ENCODE results near the gene PLPPR3. TPM values are rescaled to one million over a fixed set of nuclear protein-coding genes. Genes with fewer than 3 reads are reported as not detected.

PLPPR3 gene
- total RNA-seq, 1 donor, result 0.36 TPM

- no peak for TF ChIP-seq CTCF (IDR thresholded peaks at IDR 0.05; ENCODE audit: extremely low read depth, low read depth, low read length)
- Histone ChIP-seq H3K27me3 (ENCODE audit: insufficient read depth, low read length) (no peaks in the 10 kb centered on the region), H3K9me3 (ENCODE audit: low read depth, low read length) (no peaks in the 10 kb centered on the region), H3K27ac (ENCODE audit: low read depth, low read length) (peak overlapping the region; percentile 75), H3K79me2 (ENCODE audit: insufficient read depth, low read length) (no peaks in the 10 kb centered on the region), H3K4me2 (ENCODE audit: insufficient read depth, low read length) (no peak overlapping the region), H3K4me3 (ENCODE audit: insufficient read depth, low read length) (no peak overlapping the region), H3K36me3 (ENCODE audit: insufficient read depth, low read length) (peaks cover 18% of the 10 kb centered on the region), H4K20me1 (ENCODE audit: insufficient read depth, low read length) (peaks cover 11% of the 10 kb centered on the region), H2AFZ (ENCODE audit: low read length) (no peak overlapping the region), H3K4me1 (ENCODE audit: insufficient read depth, low read length) (peaks cover 16% of the 10 kb centered on the region)
- no peak for DNase-seq (ENCODE audit: insufficient read length, low spot score, missing footprints)
Observed at GRCh38 chr19:868458-869244, 46.9 kb upstream of the PLPPR3 start.

- Histone ChIP-seq H3K79me2 (ENCODE audit: insufficient read depth, low read length) (no peaks in the 10 kb centered on the region), H3K27ac (ENCODE audit: low read depth, low read length) (no peak overlapping the region), H3K27me3 (ENCODE audit: insufficient read depth, low read length) (no peaks in the 10 kb centered on the region), H3K9me3 (ENCODE audit: low read depth, low read length) (no peaks in the 10 kb centered on the region), H3K4me1 (ENCODE audit: insufficient read depth, low read length) (peaks cover 16% of the 10 kb centered on the region), H2AFZ (ENCODE audit: low read length) (no peak overlapping the region), H3K36me3 (ENCODE audit: insufficient read depth, low read length) (peaks cover 18% of the 10 kb centered on the region), H4K20me1 (ENCODE audit: insufficient read depth, low read length) (peaks cover 11% of the 10 kb centered on the region), H3K4me3 (ENCODE audit: insufficient read depth, low read length) (no peak overlapping the region), H3K4me2 (ENCODE audit: insufficient read depth, low read length) (no peak overlapping the region)
- no peak for DNase-seq (ENCODE audit: insufficient read length, low spot score, missing footprints)
- TF ChIP-seq CTCF (IDR thresholded peaks at IDR 0.05; ENCODE audit: extremely low read depth, low read depth, low read length), result no peak
Observed at GRCh38 chr19:867855-868457, 46.2 kb upstream of the PLPPR3 start.

DNA sequence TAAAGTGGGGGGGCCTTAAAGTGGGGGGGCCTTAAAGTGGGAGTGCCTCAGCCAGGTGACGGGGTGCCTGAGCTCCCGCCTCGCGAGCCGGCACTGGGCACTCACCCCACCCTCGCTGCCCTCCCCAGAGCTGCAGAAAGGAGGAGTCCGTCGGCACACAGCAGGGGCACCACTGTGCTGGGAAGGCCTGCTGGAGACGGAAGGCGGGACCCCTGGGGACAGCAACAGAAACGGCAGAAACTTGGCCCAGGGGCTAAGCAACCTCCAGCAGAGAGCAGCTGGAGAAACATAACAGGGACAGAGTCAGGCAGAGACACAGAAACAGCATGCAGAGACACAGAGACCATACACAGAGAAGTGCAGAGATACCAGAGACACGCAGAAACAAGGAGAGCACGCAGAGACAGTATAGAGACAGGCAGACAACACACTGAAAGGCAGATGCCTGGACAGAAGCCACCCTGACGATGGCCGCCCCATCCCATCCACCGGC, 45.6 kb upstream of the PLPPR3 start:
- Histone ChIP-seq H3K27ac (ENCODE audit: low read depth, low read length) (no peak overlapping the region), H4K20me1 (ENCODE audit: insufficient read depth, low read length) (peaks cover 11% of the 10 kb centered on the region), H3K36me3 (ENCODE audit: insufficient read depth, low read length) (peaks cover 18% of the 10 kb centered on the region), H3K27me3 (ENCODE audit: insufficient read depth, low read length) (no peaks in the 10 kb centered on the region), H3K4me1 (ENCODE audit: insufficient read depth, low read length) (peaks cover 16% of the 10 kb centered on the region), H3K79me2 (ENCODE audit: insufficient read depth, low read length) (no peaks in the 10 kb centered on the region), H3K4me3 (ENCODE audit: insufficient read depth, low read length) (no peak overlapping the region), H2AFZ (ENCODE audit: low read length) (no peak overlapping the region), H3K4me2 (ENCODE audit: insufficient read depth, low read length) (no peak overlapping the region), H3K9me3 (ENCODE audit: low read depth, low read length) (no peaks in the 10 kb centered on the region)
- no peak for TF ChIP-seq CTCF (IDR thresholded peaks at IDR 0.05; ENCODE audit: extremely low read depth, low read depth, low read length)
- DNase-seq (ENCODE audit: insufficient read length, low spot score, missing footprints), result no peak

DNA sequence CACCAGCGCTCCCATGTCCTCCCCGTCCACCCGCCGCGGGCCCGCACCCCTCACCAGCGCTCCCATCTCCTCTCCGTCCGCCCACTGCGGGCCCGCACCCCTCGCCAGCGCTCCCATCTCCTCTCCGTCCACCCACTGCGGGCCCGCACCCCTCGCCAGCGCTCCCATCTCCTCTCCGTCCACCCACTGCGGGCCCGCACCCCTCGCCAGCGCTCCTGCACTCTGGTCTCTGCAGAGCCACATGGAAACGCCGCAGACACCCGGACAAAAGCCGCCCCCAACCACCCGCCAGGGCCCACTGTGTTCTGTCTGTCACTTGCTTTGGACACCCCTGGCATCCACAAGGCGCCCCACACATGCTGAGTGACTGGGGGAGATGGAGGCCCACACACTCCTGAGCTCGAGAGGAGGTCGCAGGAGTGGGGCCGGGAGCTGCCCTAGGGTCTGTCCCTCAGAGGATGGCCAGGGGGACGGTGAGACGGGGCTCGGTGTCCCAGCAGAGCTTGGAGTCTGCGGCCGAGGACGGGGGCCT, 45.1 kb upstream of the PLPPR3 start:
- peaks cover 16% of the 10 kb centered on the region for H3K4me1 ChIP-seq (ENCODE audit: insufficient read depth, low read length)
- peaks cover 8% of the 10 kb centered on the region for H4K20me1 ChIP-seq (ENCODE audit: insufficient read depth, low read length)
- H3K79me2 ChIP-seq (ENCODE audit: insufficient read depth, low read length), result no peaks in the 10 kb centered on the region
- H3K27me3 ChIP-seq (ENCODE audit: insufficient read depth, low read length), result no peaks in the 10 kb centered on the region
- H3K4me2 ChIP-seq (ENCODE audit: insufficient read depth, low read length), result no peak overlapping the region
- no peak for DNase-seq (ENCODE audit: insufficient read length, low spot score, missing footprints)
- no peaks in the 10 kb centered on the region for H3K9me3 ChIP-seq (ENCODE audit: low read depth, low read length)
- H2AFZ ChIP-seq (ENCODE audit: low read length), result no peak overlapping the region
- TF ChIP-seq CTCF (IDR thresholded peaks at IDR 0.05; ENCODE audit: extremely low read depth, low read depth, low read length), result no peak
- H3K36me3 ChIP-seq (ENCODE audit: insufficient read depth, low read length), result peaks cover 18% of the 10 kb centered on the region
- H3K4me3 ChIP-seq (ENCODE audit: insufficient read depth, low read length), result no peak overlapping the region
- no peak overlapping the region for H3K27ac ChIP-seq (ENCODE audit: low read depth, low read length)
